ENCODE data around the gene MEF2A.

Gene MEF2A

DNA sequence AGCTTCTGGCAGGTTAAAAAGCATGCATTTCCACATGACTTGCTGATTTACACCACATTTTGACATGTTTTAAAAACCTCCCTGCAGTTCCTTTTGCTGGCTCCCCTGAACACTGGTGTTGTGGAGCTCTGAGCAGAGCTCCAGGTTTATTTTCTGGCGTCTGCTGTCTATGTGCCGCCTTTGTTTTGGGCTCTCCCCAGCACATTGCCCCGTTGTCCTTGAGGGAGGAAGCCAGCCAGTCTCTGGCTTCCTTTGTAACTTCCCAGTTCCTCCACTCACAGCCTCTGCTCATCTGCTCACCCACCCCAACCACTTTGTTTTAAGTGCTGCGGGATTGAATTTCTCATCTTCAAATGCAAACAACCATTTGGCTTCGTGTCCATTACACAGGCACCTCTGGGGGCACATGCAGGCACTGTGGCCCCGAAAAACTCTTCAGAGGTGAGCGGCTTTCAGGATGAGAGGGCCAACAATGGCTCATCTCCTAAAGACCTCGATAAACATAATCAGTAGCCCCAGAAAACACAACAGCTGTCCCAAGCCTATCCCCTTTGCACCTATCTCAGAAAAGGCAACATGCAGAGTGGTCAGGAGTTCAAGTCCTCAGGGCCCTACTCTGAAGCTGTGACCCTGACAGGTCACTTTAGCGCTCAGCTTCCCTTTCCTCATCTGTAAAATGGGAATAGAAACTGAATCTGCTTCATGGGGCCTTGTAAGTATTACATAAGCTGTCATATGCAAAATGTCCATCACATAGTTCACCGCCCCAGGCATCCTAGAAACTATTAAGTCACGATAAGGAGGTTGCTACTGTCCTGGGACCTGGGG is 1.3 kb upstream of the MEF2A start:
- no peak for DNase-seq (ENCODE audit: low read depth)

DNA sequence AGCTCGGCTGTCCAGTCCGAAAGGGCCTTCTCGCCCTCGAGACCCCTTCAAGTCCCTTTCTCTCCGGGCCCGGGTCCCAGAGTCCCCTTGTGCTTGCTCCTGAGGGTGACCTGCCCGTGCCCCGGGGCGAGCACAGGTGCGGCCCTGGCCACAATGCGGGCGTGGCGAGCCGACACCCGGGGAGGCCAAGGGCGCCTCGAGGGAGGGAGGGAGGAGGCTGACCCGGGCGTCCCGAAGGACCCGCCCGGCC is 810 bp upstream of the MEF2A start:
- DNase-seq (ENCODE audit: low read depth), result peak; percentile 13

DNA sequence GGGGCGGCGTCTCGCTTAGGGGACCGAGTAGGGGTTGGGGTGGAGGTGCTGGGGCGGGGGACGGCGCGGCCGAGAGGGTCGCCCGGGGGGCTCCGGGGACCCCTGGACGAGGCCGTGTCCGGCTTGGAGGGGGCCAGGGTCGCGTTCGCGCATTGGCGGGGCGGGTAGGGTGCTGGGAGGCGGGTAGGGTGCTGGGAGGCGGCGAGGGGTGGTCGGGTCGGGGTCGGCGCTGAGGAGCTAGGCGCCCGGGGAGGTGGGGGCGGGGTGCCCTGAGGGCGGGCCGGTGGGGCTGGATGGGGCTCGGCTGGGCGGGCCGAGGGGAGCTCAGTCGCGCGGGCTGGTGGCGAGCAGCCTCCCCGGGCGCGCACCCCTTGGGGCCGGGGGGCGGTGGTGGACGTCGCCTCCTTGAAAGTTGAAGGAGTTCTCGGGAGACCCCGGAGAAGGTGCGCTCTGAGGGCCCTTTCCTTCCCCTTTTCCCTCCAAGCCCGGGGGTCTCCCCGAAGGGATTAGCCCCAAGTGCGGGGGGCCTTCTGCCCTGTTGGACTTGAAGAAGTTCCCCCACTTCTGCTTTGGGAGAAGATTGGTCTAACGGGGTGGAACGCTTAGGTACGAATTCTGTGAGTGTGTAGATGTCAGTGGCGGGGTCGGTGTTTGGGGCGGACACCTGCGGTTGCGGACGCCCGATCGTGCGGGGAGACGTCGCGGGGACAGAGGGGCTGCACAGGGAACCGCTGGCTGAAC is 543 bp downstream of the MEF2A start:
- DNase-seq (ENCODE audit: low read depth), result no peak

DNA sequence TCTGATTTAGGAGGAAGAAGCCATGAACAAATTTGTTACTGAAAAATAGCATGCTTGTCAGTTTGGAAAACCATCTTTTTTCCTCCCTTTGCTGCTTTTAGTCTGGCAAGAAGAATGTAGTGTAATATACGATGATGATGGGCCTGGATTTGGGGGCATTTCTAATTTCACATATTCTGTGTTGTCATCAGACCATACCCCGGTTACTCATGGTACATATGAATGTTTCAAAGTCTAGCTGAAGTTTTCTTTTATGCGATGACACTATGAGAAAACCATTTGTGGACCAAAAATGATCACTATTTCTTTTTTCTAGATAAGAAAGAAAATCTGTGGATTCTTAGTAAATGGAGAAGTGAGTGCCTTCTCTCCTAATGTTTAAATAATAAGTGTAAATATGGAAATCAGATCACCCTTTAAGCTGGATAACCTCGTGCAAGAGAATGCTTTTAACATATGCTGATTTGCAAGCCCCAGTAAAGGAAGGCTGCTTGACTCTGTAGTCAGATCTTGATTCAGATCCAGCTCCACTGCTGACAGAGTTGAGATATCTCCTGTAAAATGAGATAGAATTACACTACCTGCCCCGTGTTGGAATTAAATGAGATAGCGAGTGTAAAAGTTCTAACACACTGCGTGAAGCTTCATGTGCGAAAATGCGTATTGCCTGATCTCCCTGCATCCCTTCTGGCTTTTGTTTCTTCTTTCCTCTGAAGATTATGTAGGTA is 3.0 kb downstream of the MEF2A start:
- no peak for DNase-seq (ENCODE audit: low read depth)

DNA sequence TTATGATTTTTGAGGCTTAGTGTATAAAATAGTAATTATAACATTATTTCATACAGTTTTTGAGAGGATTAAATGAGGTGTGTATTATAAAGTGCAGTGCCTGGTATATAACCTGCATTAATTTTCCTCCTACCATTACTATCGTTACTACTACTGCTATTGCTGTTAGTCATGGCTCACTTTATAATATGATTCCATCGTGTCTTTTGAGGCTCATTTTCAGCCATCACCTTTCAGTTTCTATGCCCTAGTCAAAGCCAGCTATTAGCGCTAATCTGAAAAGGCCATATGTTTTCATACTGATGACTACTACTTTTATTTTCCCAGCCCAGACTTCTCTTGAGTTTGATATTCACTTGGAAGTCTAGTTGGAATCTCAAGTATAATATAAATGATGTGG is 5.5 kb downstream of the MEF2A start:
- no peak for DNase-seq (ENCODE audit: low read depth)

DNA sequence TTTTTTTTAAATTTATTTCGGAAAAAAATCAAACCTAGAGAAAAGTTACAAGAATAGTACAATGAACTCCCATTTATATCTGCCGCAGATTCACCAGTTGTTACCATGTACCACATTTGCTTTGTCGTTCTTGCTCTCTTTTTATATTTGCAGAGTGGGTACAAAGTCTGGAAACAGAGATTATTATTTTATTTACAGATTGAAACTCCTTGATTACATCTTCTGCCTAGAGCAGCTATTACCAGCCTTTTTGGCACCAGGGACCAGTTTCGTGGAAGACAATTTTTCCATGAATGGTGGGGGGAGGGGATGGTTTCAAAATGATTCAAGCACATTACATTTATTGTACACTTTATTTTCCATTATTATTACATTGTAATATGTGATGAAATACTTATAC is 8.3 kb downstream of the MEF2A start:
- DNase-seq (ENCODE audit: low read depth), result no peak

DNA sequence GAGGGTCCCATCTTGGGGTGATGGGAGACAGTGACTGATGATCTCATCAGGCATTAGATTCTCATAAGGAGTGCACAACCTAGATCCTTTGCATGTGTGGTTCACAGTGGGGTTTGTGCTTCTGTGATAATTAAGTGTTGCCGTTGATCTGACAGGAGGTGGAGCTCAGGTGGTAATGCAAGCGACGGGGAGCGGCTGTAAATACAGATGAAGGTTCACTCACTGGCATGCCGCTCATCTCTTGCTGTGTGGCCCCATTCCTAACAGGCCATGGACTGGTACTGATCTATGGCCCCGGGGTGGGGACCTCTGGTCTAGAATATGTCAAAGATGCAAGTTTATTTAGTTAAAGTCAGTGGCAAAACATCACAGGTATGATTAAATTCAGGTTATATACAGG is 8.7 kb downstream of the MEF2A start:
- no peak for DNase-seq (ENCODE audit: low read depth)

DNA sequence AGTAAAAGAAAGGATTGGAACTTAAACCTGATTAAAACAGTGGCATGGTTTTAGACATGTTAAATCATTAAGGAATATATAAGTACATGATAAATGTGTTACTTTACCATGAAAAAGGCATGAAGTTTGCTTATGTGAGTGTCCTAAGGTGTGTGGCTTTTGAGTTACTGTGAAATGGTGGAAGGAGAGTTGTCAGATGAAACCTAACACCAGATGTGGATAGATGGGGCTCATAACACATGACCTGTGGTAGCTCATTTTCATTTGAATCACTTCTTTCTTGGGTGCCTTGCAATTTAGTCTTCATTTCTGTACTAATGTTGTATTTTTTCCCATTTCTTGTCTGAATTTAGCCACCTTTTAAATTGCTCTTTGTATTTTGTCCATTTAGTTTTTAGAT is 13.0 kb downstream of the MEF2A start:
- DNase-seq (ENCODE audit: low read depth), result no peak

DNA sequence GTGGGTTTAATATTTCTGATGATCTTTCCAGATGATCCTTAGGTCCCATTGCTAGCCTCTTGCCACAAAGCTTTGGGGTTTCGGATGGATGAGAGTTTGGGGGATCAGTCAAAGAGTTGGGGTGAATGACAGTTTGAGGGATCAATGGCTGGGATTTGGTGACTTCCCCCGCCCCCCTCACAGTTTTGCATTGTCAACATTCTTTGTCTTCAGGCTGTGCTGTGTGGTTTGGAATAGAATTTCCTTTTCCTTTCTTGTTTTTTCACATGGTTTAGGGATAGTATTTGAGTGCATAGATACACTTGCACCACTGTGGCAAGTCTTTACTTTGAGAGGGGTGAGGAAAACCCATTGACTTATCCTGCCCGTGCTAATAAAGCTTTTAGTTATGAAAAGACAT is 14.3 kb downstream of the MEF2A start:
- DNase-seq (ENCODE audit: low read depth), result no peak

DNA sequence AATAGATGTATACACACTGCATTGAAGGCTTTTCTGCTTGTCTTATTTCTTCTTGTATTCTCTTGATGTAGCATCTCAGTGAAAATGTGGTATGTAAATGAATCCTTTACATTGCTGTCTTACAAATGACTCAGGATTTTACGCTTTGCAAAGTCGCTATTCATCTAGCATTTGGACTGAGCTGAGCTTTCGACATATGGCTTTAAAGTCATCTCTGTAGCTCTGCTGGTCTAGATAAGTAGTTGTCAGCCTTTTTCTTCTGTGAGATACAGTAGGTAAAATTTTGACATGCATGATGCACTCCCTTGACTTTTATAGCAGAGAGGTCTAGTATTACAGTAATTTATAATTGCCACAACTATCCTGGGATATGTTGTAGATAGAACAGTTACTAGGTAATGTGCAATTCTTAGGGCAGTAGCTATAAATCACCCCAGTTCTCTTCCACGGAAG is 16.8 kb downstream of the MEF2A start:
- DNase-seq (ENCODE audit: low read depth), result no peak

DNA sequence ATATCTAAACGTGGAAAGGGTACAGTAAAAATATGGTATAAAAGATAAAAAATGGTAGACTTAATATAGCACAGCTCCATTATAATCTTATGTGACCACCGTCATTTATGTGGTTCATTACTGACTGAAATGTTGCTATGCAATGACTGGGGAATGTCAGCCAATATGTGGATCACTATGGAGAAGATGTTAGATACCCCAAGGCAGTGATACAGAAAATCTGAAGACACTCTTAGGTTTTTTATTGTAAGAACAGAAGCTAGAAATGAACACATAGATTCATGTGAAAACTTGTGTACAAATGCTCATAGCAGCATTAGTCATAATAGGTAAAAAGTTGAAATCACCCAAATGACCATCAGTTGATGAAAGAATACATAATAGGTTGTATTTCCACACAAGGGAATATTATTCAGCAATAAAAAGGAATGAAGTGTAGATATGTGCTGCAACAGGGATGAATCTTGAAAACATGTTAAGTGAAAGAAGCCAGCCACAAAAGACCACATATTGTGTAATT is 18.4 kb downstream of the MEF2A start:
- DNase-seq (ENCODE audit: low read depth), result no peak

DNA sequence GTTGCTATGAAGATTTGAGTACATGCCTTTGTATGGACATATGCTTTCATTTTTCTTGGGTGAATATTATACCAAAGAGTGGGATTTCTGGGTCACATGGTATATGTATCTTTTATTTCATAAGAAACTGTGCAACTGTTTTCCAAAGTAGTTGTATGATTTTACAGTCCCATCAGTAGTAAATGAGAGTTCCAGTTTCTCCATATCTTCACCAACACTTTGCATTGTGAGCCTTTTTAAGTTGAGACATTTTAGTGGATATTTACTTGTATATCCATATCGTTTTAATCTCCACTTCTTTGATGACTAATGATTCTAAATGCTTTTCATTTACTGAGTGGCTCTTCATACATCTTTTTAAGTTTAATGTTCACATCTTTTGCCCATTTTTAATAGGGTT is 20.3 kb downstream of the MEF2A start:
- no peak for DNase-seq (ENCODE audit: low read depth)

DNA sequence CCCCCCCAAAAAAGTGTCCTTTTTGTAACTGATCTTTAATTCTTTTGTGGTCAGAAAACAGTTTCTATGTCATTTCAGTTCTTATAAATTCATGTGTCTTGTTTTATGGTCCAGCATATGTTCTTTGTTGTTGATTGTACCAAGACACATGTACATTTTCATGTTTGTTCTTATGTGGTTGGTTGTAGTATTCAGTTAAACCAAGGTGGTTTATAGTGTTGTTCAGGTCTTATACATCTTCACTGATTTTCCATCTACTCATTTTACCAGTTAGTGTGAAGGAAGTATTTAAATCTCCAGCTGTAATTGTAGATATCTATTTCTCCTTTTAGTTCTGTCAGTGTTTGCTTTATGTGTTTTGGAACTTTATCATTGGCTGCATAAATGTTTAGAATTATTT is 24.0 kb downstream of the MEF2A start:
- DNase-seq (ENCODE audit: low read depth), result no peak

DNA sequence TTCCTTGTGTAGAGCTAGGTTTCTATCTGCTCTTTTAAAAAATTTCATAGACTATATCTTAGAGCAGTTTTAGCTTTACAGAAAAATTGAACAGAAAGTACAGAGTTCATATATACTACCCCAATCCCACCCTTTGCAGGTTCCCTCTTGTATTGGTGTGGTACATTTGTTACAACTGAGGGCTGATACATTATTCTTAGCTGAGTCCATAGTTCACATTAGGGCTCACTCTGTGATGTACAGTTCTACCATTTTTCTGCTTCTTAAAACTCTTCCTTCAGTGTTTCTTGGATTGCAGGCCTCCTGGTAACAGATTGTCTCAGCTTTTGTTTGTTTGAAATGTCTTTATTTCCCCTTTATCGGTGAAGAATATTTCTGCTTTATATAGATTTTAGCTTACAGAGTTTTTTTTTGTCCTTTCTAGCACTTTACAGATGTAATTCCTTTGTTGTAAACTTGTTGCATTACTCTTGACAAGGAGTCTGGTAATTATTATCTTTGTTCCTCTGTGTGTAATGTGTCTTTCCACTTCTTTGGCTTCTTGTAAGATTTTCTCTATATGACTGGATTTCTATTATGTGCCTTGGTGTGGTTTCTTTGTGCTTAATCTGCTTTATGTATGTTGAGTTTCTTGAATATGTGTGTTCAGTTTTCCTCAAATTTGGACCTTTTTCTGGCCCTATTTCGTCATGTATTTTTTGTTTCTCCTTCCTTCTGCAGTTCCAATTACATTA is 25.3 kb downstream of the MEF2A start:
- no peak for DNase-seq (ENCODE audit: low read depth)

DNA sequence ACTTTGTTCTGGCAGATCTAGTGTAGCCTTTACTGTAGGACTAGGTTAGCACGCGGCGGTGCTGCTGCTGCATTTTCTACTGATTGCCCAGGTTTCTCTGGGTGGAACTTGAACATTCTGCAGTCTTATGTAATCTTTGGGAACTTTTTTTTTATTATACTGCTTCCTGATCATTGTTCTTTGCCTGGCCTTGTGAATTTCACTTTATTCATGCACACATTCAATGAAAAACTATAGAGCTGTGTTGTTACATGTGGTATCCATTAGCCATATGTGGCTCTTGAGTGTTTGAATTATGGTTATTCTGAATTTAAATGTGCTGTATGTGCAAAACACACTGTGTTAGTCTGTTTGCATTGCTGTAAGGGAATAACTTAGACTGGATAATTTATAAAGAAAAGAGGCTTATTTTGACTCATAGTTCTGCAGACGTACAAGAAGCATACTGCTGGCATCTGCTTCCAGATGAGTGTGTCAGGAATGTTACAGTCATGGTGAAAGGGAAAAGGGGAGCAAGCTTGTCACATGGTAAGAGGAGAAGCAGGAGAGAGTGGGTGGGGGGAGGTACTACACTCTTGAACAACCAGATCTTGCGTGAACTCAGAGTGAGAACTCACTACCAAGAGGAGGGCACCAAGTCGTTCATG is 26.5 kb downstream of the MEF2A start:
- DNase-seq (ENCODE audit: low read depth), result no peak

DNA sequence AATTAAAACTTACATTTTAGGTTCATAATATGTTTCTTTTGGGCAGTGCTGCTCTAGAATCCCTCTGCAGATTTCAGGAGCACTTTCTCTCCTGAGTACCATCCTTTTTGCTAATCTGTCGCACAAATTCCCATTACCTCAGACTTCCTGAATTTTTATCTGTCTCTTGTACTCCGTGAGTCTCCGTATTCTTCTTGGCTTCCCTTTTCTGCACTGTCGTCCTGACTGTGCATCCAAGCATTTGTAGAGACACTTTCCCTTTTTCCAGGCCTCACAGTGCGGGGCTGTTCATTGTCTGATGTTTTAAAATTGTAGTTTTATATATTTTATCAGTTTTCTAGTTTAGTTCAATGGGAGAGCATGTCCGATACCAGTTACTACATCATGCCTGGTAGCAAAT is 27.3 kb downstream of the MEF2A start:
- no peak for DNase-seq (ENCODE audit: low read depth)

DNA sequence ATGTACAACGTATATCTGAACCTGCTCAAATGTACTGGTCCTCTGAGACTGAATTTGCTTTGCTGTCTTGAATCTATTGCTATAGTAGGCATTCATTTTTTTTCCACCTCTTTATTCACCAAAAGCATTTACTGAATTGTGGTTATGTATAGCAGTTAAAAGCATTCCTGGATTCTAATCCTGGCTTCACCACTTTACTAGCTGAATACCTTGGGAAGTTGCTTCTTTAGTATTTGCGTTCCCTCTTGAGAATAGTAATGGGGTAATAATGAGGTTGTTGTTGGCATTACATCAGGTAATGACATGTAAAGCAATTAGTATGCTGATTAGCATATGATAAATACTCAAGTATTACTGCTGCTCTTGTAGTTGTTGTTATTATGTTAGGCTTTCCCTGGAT is 29.1 kb downstream of the MEF2A start:
- no peak for DNase-seq (ENCODE audit: low read depth)

DNA sequence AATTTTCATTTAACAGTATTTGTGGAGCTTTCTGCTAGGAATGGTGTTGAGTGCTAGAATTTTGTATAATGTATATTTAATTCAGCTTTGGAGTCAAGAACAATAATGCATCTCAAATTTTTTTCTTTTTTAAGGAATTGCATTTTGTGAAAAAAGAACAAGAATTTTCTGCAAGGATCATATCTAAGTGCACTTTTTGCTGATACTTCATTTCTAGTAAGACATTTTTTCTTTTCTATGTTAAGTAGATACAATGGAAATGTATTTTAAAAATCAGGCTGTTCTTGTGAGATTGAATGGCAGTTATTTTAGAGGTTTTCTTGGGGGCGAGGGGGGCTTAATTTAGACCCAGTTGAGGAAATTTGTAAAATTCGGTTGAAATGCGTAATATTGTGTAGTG is 32.5 kb downstream of the MEF2A start:
- DNase-seq (ENCODE audit: low read depth), result no peak

DNA sequence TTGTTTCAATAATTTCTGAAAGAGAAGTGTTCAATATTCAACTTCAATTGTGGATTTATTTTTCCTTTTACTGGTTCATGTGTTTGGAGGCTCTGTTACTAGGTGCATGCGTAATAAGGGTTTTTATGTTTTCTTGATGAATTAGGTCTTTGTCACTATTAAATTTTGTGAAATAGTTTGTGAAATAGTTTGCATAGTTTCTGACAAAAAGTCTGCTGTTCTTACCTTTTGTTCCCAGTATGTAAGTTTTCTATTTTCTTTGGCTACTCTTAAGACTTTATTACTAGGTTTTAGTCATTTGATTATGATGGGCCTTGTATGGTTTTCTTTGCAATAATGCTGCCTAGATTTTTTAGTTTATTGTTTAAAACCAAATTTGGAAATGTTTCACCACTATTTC is 38.0 kb downstream of the MEF2A start:
- no peak for DNase-seq (ENCODE audit: low read depth)

DNA sequence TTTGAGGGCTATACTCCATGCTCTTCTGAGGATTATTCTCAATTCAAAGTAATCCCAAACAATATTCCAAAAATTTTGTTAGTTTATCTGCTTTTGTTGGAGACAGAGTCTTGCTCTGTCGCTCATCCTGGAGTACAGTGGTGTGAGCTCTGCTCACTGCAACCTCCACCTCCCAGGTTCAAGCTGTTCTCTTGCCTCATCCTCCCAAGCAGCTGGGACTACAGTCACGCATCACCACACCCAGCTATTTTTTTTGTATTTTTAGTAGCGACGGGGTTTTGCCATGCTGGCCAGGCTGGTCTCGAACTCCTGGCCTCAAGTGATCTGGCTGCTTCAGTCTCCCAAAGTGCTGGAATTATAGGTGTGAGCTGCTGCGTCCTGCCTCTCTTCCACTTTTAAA is 39.1 kb downstream of the MEF2A start:
- DNase-seq (ENCODE audit: low read depth), result no peak

DNA sequence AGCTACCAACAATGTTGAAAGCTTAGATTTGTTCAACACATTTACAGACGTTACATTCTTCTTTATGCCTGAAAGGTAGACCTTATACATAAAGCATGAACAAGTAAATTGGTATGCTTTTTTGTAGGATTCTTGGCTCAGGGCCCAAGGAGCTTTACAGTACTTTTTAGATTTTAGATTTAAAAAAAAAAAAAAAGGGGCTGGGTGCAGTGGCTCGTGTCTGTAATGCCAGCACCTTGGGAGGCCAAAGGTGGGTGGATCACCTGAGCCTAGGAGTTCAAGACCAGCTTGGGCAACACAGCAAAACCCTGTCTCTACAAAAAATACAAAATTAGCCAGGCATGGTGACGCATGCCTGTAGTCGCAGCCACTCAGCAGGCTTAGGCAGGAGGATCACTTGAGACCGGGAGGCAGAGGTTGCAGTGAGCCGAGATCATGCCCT is 39.7 kb downstream of the MEF2A start:
- no peak for DNase-seq (ENCODE audit: low read depth)

DNA sequence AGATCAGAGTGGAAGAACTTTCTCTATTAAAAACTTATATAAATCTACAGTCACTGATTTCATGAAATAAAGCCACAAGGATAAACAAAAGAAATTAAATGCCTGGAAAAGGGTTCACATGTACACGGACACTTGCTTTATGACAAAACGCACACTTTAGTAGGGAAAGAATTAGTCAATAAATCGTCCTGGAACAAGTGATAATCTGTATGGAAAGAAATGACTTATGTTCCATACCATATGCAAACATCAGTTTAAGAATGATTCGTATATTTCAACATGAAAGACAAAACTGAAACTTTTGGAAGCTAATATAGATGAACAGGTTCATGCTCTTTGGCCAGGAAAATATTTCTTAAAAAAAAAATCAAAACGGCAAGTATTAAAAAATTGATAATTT is 40.2 kb downstream of the MEF2A start:
- DNase-seq (ENCODE audit: low read depth), result no peak
